WTC11 (cell line): ENCODE results near the gene TMEM181. TPM values are rescaled to one million over a fixed set of nuclear protein-coding genes. Genes with fewer than 3 reads are reported as not detected.
"Not testable (repeated sequence)": the region's sequence is repeated elsewhere in the genome, so short reads cannot be mapped to it uniquely, and the experiment has no call there.

ENCODE experiments used
- ATAC-seq: fragments of 200-7000 bp; cut with Tn5 transposase; 2 replicates; pipeline ENCODE4 v1.10.0; 2021; ENCODE audit warnings: mild to moderate bottlenecking, moderate library complexity
- CTCF ChIA-PET: fragments of 300-600 bp; sonication (Branson Sonifier 250); formaldehyde crosslinking; loops from one replicate; lab custom pipeline; 2021; ENCODE audit warnings: antibody characterized with exemption; lab: Charles Lee
- POLR2A ChIA-PET: fragments of 350-600 bp; sonication (Branson Sonifier 250); formaldehyde crosslinking; loops from one replicate; lab custom pipeline; 2021; ENCODE audit warnings: antibody characterized with exemption; lab: Charles Lee
- DNase-seq: peaks from one replicate; pipeline ENCODE4 v3.0.0; 2021; ENCODE audit warnings: low spot score
- H3K27ac Mint-ChIP-seq: 2 replicates; pipeline ENCODE4 v1.8.0; 2021; ENCODE audit warnings: mixed read lengths
- H3K27me3 Mint-ChIP-seq: 2 replicates; pipeline ENCODE4 v1.8.0; 2021; ENCODE audit warnings: low read depth, mild to moderate bottlenecking, moderate library complexity, mixed read lengths
- H3K36me3 Mint-ChIP-seq: 2 replicates; pipeline ENCODE4 v1.8.0; 2021; ENCODE audit warnings: mixed read lengths
- H3K4me1 Mint-ChIP-seq: 2 replicates; pipeline ENCODE4 v1.8.0; 2022; ENCODE audit warnings: mixed read lengths
- H3K4me3 Mint-ChIP-seq: 2 replicates; pipeline ENCODE4 v1.8.0; 2021; ENCODE audit warnings: mild to moderate bottlenecking, moderate library complexity, mixed read lengths
- H3K9me3 Mint-ChIP-seq: 2 replicates; pipeline ENCODE4 v1.8.0; 2021; ENCODE audit warnings: mixed read lengths
- CREM ChIP-seq: sonication (generic); formaldehyde crosslinking; IDR thresholded peaks from 2 replicates; pipeline ENCODE4 v1.8.1; 2022; ENCODE audit warnings: mild to moderate bottlenecking, missing genetic modification reagents, moderate library complexity
- ESRRA ChIP-seq: sonication (generic); formaldehyde crosslinking; IDR thresholded peaks from 2 replicates; pipeline ENCODE4 v1.8.1; 2022; ENCODE audit warnings: mild to moderate bottlenecking, missing genetic modification reagents, borderline replicate concordance
- GRHL2 ChIP-seq: fragments of 250-450 bp; sonication (Bioruptor Pico); IDR thresholded peaks from 2 replicates; pipeline ENCODE4 v1.8.0; 2022; ENCODE audit warnings: mild to moderate bottlenecking, moderate library complexity; ENCODE audit not compliant: insufficient replicate concordance, severe bottlenecking
- JUN ChIP-seq: sonication (generic); formaldehyde crosslinking; IDR thresholded peaks from 2 replicates; pipeline ENCODE4 v1.8.0; 2023; ENCODE audit warnings: mild to moderate bottlenecking, missing genetic modification reagents
- NFE2L1 ChIP-seq: sonication (generic); formaldehyde crosslinking; IDR thresholded peaks from 2 replicates; pipeline ENCODE4 v1.8.1; 2023; ENCODE audit warnings: missing genetic modification reagents
- NR1H2 ChIP-seq: sonication (generic); formaldehyde crosslinking; IDR thresholded peaks from 2 replicates; pipeline ENCODE4 v1.9.0; 2021; ENCODE audit warnings: mild to moderate bottlenecking, moderate library complexity, missing genetic modification reagents
- SMAD3 ChIP-seq: sonication (generic); formaldehyde crosslinking; IDR thresholded peaks from 2 replicates; pipeline ENCODE4 v1.8.0; 2022; ENCODE audit warnings: missing genetic modification reagents, mild to moderate bottlenecking, borderline replicate concordance
- TEAD1 ChIP-seq: sonication (generic); formaldehyde crosslinking; IDR thresholded peaks from 2 replicates; pipeline ENCODE4 v1.8.0; 2022; ENCODE audit warnings: mild to moderate bottlenecking, missing genetic modification reagents
- TP53 ChIP-seq: sonication (generic); formaldehyde crosslinking; IDR thresholded peaks from 2 replicates; pipeline ENCODE4 v1.8.1; 2023; ENCODE audit warnings: mild to moderate bottlenecking, missing genetic modification reagents
- ZNF671 ChIP-seq: fragments of 250-450 bp; sonication (Bioruptor Pico); IDR thresholded peaks from 2 replicates; pipeline ENCODE4 v1.8.0; 2021; ENCODE audit warnings: mild to moderate bottlenecking
- total RNA-seq: library from RNA; stranded (reverse); gene quantifications from 3 replicates; pipeline ENCODE4 v1.2.3, GENCODE V29; 2021
- TF ChIP-seq, protein P1 (sequence below): sonication (generic); formaldehyde crosslinking; IDR thresholded peaks from 2 replicates; pipeline ENCODE4 v1.8.1; 2023; ENCODE audit warnings: mild to moderate bottlenecking, missing genetic modification reagents, borderline replicate concordance
- TF ChIP-seq, protein P2 (sequence below): sonication (generic); formaldehyde crosslinking; IDR thresholded peaks from 2 replicates; pipeline ENCODE4 v1.8.1; 2023; ENCODE audit warnings: mild to moderate bottlenecking, missing genetic modification reagents
- TF ChIP-seq, protein P3 (sequence below): sonication (generic); formaldehyde crosslinking; IDR thresholded peaks from 2 replicates; pipeline ENCODE4 v1.8.0; 2022; ENCODE audit warnings: mild to moderate bottlenecking, missing genetic modification reagents
- TF ChIP-seq, protein P4 (sequence below): fragments of 250-450 bp; sonication (Bioruptor Pico); conservative IDR thresholded peaks from 2 replicates; pipeline ENCODE4 v1.9.0; 2021; ENCODE audit warnings: mild to moderate bottlenecking
- TF ChIP-seq, protein P5 (sequence below): sonication (generic); formaldehyde crosslinking; IDR thresholded peaks from 2 replicates; pipeline ENCODE4 v1.8.1; 2022; ENCODE audit warnings: missing genetic modification reagents, borderline replicate concordance
- TF ChIP-seq, protein P6 (sequence below): sonication (generic); formaldehyde crosslinking; IDR thresholded peaks from 2 replicates; pipeline ENCODE4 v1.8.1; 2022; ENCODE audit warnings: mild to moderate bottlenecking, missing genetic modification reagents, moderate library complexity, borderline replicate concordance

The TMEM181 gene
- total RNA-seq, 1 experiment from 2014 or later = 18.8 TPM

DNA sequence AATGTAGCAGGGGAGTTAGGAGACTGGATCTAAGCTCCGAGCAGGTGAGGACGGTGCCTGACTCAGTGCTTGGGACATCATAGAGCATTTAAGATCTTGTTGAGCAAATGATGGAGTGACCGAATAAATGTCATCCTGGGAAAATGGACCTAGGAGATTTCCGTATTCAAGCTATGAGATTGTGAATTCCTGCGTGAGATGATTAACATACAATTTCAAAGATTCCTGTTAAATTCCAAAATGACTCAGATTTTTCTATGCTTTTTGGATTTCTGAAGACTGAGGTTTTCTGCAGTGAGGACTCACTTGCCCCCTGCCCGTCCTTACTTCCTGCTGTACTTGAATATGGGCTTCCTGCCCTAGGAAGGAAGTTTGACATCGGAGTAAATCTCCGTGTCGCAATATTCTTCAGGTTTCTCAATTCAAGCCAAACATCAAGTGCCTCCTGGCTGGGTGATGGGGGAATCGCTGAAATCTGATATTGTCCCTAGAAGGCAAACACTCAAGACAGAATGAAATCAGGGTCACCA is 95.1 kb downstream of the TMEM181 start (continued):
- no peak for TF ChIP-seq JUN

DNA sequence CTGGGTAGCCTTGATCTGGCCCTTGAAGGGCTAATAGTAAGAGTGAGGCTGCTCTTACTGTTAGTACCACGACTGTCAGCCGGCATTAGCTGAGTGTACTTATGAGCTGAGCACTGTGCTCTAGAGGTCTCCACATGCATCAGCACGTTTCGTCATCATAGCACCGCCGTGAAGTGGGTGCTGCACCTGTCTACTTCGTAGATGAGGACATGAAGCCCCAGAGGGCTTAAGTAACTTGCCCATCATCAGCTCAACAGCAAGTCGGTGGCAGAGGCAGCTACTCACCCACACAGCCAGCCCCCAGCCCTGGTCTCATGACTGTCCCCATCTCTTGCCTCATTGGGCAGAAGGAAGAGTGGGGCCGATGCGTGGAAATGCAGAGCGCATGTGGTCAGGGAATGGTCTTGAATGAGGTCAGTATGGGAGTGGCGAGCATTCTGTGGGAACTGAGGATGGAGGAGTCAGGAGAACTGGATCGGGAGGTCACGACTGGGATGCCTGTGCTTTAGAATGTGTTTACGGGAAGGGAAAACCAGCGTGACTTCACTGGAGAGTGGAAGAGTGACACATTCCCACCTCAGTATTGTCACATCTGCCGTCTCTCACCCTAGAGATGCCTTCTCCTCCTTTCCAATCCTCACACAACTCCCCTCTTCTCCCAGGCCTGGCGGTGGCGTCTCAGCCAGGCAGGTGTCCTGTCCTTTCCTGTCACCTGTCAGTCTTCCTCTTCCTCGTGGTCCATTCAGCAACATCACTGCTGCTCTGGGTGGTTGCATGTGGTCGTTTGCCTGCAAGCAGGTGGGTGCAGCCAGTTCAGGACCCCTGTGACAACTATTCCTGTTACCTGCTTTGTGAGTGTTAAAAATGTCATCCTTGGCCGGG is 95.9 kb downstream of the TMEM181 start:
- no peak overlapping the region for H3K4me3 Mint-ChIP-seq
- TF ChIP-seq NR1H2 (CRISPR knock-in tag) = no peak
- TF ChIP-seq, protein P1, sequence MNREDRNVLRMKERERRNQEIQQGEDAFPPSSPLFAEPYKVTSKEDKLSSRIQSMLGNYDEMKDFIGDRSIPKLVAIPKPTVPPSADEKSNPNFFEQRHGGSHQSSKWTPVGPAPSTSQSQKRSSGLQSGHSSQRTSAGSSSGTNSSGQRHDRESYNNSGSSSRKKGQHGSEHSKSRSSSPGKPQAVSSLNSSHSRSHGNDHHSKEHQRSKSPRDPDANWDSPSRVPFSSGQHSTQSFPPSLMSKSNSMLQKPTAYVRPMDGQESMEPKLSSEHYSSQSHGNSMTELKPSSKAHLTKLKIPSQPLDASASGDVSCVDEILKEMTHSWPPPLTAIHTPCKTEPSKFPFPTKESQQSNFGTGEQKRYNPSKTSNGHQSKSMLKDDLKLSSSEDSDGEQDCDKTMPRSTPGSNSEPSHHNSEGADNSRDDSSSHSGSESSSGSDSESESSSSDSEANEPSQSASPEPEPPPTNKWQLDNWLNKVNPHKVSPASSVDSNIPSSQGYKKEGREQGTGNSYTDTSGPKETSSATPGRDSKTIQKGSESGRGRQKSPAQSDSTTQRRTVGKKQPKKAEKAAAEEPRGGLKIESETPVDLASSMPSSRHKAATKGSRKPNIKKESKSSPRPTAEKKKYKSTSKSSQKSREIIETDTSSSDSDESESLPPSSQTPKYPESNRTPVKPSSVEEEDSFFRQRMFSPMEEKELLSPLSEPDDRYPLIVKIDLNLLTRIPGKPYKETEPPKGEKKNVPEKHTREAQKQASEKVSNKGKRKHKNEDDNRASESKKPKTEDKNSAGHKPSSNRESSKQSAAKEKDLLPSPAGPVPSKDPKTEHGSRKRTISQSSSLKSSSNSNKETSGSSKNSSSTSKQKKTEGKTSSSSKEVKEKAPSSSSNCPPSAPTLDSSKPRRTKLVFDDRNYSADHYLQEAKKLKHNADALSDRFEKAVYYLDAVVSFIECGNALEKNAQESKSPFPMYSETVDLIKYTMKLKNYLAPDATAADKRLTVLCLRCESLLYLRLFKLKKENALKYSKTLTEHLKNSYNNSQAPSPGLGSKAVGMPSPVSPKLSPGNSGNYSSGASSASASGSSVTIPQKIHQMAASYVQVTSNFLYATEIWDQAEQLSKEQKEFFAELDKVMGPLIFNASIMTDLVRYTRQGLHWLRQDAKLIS (CRISPR knock-in tag) = no peak
- TF ChIP-seq, protein P2, sequence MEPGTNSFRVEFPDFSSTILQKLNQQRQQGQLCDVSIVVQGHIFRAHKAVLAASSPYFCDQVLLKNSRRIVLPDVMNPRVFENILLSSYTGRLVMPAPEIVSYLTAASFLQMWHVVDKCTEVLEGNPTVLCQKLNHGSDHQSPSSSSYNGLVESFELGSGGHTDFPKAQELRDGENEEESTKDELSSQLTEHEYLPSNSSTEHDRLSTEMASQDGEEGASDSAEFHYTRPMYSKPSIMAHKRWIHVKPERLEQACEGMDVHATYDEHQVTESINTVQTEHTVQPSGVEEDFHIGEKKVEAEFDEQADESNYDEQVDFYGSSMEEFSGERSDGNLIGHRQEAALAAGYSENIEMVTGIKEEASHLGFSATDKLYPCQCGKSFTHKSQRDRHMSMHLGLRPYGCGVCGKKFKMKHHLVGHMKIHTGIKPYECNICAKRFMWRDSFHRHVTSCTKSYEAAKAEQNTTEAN (CRISPR knock-in tag) = no peak
- TF ChIP-seq, protein P3, sequence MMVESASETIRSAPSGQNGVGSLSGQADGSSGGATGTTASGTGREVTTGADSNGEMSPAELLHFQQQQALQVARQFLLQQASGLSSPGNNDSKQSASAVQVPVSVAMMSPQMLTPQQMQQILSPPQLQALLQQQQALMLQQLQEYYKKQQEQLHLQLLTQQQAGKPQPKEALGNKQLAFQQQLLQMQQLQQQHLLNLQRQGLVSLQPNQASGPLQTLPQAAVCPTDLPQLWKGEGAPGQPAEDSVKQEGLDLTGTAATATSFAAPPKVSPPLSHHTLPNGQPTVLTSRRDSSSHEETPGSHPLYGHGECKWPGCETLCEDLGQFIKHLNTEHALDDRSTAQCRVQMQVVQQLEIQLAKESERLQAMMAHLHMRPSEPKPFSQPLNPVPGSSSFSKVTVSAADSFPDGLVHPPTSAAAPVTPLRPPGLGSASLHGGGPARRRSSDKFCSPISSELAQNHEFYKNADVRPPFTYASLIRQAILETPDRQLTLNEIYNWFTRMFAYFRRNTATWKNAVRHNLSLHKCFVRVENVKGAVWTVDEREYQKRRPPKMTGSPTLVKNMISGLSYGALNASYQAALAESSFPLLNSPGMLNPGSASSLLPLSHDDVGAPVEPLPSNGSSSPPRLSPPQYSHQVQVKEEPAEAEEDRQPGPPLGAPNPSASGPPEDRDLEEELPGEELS = no peak
- no peak for TF ChIP-seq ZNF671 (CRISPR knock-in tag)
- no peak for TF ChIP-seq TP53 (CRISPR knock-in tag)
- TF ChIP-seq ESRRA (CRISPR knock-in tag) = no peak
- TF ChIP-seq, protein P4, sequence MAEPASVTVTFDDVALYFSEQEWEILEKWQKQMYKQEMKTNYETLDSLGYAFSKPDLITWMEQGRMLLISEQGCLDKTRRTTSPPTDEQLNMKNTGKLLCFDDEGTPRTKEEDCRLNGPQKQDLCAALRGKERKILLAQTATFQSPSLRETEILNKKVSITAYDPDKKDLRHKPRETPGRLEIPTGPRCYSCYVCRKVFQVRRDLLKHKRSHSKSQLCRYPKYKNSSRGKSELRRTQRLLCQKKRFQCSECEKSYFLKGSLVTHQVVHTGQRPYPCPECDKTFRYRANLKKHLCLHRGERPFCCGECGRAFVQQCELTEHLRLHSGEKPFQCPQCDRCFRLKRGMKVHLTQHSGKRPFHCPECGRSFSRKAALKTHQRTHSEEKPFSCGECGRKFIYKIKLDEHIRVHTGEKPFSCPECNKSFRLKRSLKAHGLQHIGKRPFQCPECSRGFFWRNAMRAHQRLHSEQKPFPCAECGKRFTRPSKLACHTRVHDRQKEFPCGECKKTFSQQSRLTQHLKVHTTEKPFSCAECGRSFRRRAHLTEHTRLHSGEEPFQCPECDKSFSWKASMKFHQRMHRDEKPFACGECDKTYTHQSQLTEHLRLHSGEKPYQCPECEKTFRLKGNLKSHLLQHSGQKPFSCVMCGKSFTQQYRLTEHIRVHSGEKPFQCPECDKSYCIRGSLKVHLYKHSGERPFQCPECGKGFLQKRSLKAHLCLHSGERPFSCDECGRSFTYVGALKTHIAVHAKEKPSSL (CRISPR knock-in tag) = no peak
- TF ChIP-seq SMAD3 (CRISPR knock-in tag) = no peak
- TF ChIP-seq, protein P5, sequence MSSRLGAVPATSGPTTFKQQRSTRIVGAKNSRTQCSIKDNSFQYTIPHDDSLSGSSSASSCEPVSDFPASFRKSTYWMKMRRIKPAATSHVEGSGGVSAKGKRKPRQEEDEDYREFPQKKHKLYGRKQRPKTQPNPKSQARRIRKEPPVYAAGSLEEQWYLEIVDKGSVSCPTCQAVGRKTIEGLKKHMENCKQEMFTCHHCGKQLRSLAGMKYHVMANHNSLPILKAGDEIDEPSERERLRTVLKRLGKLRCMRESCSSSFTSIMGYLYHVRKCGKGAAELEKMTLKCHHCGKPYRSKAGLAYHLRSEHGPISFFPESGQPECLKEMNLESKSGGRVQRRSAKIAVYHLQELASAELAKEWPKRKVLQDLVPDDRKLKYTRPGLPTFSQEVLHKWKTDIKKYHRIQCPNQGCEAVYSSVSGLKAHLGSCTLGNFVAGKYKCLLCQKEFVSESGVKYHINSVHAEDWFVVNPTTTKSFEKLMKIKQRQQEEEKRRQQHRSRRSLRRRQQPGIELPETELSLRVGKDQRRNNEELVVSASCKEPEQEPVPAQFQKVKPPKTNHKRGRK = no peak
- no peak for TF ChIP-seq TEAD1 (CRISPR knock-in tag)
- TF ChIP-seq CREM (CRISPR knock-in tag) = no peak
- no peak for TF ChIP-seq NFE2L1 (CRISPR knock-in tag)
- TF ChIP-seq, protein P6, sequence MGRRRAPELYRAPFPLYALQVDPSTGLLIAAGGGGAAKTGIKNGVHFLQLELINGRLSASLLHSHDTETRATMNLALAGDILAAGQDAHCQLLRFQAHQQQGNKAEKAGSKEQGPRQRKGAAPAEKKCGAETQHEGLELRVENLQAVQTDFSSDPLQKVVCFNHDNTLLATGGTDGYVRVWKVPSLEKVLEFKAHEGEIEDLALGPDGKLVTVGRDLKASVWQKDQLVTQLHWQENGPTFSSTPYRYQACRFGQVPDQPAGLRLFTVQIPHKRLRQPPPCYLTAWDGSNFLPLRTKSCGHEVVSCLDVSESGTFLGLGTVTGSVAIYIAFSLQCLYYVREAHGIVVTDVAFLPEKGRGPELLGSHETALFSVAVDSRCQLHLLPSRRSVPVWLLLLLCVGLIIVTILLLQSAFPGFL (CRISPR knock-in tag) = no peak
- TF ChIP-seq GRHL2 (CRISPR knock-in tag) = no peak
- no peaks in the 10 kb centered on the region; the same call in 1 of the 2 replicates for H3K27me3 Mint-ChIP-seq
- no peaks in the 10 kb centered on the region for H3K9me3 Mint-ChIP-seq
- ChIA-PET POLR2A (no interaction called here), CTCF (no interaction called here)
- no peak for DNase-seq
- no peaks in the 10 kb centered on the region for H3K36me3 Mint-ChIP-seq
- peaks cover 27% of the 10 kb centered on the region for H3K4me1 Mint-ChIP-seq
- ATAC-seq = no peak
- no peak overlapping the region for H3K27ac Mint-ChIP-seq

DNA sequence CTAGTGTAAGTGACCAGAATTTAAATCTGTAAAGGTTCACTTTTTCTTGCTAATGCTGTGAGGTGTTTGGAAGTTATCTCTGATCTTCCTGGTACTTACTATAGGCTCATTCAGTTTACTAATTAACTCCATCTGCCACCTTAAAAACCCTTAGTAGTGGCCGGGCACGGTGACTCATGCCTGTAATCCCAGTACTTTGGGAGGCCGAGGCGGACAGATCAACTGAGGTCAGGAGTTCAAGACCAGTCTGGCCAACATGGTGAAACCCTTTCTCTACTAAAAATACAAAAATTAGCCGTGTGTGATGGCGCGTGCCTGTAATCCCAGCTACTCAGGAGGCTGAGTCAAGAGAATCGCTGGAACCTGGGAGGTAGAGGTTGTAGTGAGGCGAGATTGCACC is 97.1 kb downstream of the TMEM181 start:
- H3K4me3 Mint-ChIP-seq, DNase-seq, H3K27me3 Mint-ChIP-seq, ATAC-seq, H3K36me3 Mint-ChIP-seq, H3K9me3 Mint-ChIP-seq, CTCF ChIA-PET, H3K27ac Mint-ChIP-seq, POLR2A ChIA-PET: not testable (repeated sequence)
- peaks cover 27% of the 10 kb centered on the region for H3K4me1 Mint-ChIP-seq
